BLaER1 (cell line): Measurements from ENCODE around the gene TRABD.
"Not testable (repeated sequence)": the region's sequence is repeated elsewhere in the genome, so short reads cannot be mapped to it uniquely, and the experiment has no call there.

ENCODE experiments used
- H3K27ac ChIP-seq: shearing (Covaris generic); formaldehyde crosslinking; 2 replicates; pipeline ENCODE4 v1.8.1; 2022
- H3K27me3 ChIP-seq: shearing (Covaris generic); formaldehyde crosslinking; 2 replicates; pipeline ENCODE4 v1.8.1; 2022
- H3K36me3 ChIP-seq: shearing (Covaris generic); formaldehyde crosslinking; 2 replicates; pipeline ENCODE4 v1.8.1; 2022
- H3K4me1 ChIP-seq: shearing (Covaris generic); formaldehyde crosslinking; 2 replicates; pipeline ENCODE4 v1.8.1; 2022
- H3K4me2 ChIP-seq: shearing (Covaris generic); formaldehyde crosslinking; 2 replicates; pipeline ENCODE4 v1.8.1; 2022
- H3K4me3 ChIP-seq: shearing (Covaris generic); formaldehyde crosslinking; 2 replicates; pipeline ENCODE4 v1.8.1; 2022
- H3K9ac ChIP-seq: shearing (Covaris generic); formaldehyde crosslinking; 2 replicates; pipeline ENCODE4 v1.8.1; 2022
- H3K9me3 ChIP-seq: shearing (Covaris generic); formaldehyde crosslinking; 2 replicates; pipeline ENCODE4 v1.8.1; 2022
- H4K20me1 ChIP-seq: shearing (Covaris generic); formaldehyde crosslinking; 2 replicates; pipeline ENCODE4 v1.8.1; 2022
- Cebpa-rat ChIP-seq: shearing (Covaris generic); IDR thresholded peaks from 2 replicates; pipeline ENCODE4 v1.8.1; 2022

TRABD gene

DNA sequence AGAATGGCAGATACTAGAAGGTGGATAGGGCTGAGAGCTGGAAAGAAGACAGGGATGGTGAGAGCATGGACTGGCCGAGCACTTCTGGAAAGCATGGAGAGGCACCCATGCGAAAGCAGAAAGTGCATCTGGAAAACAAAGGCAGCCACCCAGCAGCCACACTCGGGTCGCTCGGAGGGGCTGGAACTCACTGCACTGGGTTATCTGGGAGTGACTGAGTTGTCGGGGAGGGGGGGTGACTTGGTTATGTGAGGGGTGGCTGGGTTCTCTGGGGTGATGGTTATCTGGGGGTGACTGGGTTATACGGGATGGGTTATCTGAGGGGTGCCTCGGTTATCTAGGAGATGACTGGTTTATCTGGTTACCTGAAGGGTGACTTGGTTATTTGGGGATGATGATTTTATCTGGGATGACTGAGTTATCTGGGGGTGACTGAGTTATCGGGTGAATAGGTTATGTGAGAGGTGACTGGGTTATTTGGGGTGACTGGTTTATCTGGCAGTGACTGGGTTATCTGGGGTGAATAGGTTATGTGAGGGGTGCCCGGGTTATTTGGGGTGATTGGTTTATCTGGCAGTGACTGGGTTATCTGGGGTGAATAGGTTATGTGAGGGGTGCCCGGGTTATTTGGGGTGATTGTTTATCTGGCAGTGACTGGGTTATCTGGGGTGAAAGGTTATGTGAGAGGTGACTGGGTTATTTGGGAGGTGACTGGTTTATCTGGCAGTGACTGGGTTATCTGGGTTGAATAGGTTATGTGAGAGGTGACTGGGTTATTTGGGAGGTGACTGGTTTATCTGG, 17.8 kb upstream of the TRABD start:
- H3K9me3 ChIP-seq, result peaks cover 8% of the 10 kb centered on the region; the same call in 1 of the 2 replicates
- no peak for TF ChIP-seq Cebpa-rat
- peaks cover 24% of the 10 kb centered on the region for H3K4me1 ChIP-seq
- no peak overlapping the region for H3K27ac ChIP-seq
- no peak overlapping the region for H3K9ac ChIP-seq
- H3K36me3 ChIP-seq, result no peaks in the 10 kb centered on the region
- peaks cover 55% of the 10 kb centered on the region for H3K27me3 ChIP-seq
- H3K4me2 ChIP-seq, result no peak overlapping the region
- peaks cover 18% of the 10 kb centered on the region; the same call in 1 of the 2 replicates for H4K20me1 ChIP-seq
- no peak overlapping the region for H3K4me3 ChIP-seq

DNA sequence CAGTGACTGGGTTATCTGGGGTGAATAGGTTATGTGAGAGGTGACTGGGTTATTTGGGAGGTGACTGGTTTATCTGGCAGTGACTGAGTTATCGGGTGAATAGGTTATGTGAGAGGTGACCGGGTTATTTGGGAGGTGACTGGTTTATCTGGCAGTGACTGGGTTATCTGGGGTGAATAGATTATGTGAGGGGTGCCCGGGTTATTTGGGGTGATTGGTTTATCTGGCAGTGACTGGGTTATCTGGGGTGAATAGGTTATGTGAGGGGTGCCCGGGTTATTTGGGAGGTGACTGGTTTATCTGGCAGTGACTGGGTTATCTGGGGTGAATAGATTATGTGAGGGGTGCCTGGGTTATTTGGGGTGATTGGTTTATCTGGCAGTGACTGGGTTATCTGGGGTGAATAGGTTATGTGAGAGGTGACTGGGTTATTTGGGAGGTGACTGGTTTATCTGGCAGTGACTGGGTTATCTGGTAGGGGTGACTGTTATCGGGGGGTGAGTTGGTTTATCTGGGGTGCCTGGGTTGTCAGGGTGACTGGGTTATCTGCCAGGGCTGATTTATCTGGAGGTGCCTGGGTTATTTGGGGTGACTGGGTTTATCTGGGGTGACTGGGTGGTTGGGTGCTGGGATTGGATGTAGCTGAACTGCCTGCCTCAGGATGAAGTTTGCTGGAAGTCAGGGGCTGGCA, 17.1 kb upstream of the TRABD start:
- not testable (repeated sequence) for H3K9ac ChIP-seq, H3K27ac ChIP-seq, H3K4me3 ChIP-seq, H3K4me2 ChIP-seq, H3K9me3 ChIP-seq, H3K36me3 ChIP-seq
- peaks cover 22% of the 10 kb centered on the region for H4K20me1 ChIP-seq
- H3K27me3 ChIP-seq, result peaks cover 55% of the 10 kb centered on the region
- H3K4me1 ChIP-seq, result peaks cover 30% of the 10 kb centered on the region

DNA sequence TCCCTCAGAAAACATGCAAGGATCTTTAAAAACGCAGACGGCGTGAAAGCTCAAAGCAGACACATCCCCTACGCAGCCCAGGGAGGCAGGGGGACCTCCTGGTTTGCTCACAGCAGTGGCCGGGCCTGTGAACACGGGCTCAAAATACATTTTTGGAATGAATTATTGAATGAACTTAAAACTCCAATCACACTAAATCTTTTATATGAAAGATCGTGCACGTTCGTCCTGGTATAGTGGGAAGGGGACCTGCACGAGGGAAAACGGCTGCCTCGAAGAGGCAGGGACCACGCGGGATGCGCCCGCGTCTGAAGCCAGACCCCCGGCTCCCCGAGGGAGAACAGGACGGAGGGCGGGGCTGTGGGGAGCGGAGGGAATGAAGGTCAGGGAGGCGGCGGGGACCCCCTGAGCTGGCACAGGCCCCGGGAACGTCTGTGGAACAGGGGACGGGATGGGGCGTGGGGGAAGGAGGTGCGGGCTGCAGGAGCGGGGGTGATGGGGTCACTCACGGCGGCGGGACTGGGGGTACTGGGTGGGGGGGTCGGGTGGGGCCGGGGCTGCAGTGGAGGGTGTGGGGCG, 16.4 kb upstream of the TRABD start:
- Histone ChIP-seq H3K27ac (no peak overlapping the region), H3K4me3 (peak overlapping the region; percentile 64; the same call in 1 of the 2 replicates), H3K36me3 (no peaks in the 10 kb centered on the region), H4K20me1 (peaks cover 25% of the 10 kb centered on the region), H3K4me1 (peaks cover 36% of the 10 kb centered on the region), H3K27me3 (peaks cover 55% of the 10 kb centered on the region), H3K9me3 (peaks cover 8% of the 10 kb centered on the region; the same call in 1 of the 2 replicates), H3K4me2 (peak overlapping the region; percentile 77; the same call in 1 of the 2 replicates), H3K9ac (no peak overlapping the region)
- no peak for TF ChIP-seq Cebpa-rat

GRCh38 chr22:50169774-50170341, 15.9 kb upstream of the TRABD start:
- Histone ChIP-seq H3K9ac (no peak overlapping the region), H3K4me3 (peak overlapping the region; percentile 64), H3K4me2 (peak overlapping the region; percentile 77), H3K4me1 (peaks cover 42% of the 10 kb centered on the region), H3K36me3 (no peaks in the 10 kb centered on the region), H4K20me1 (peaks cover 25% of the 10 kb centered on the region), H3K9me3 (peaks cover 8% of the 10 kb centered on the region; the same call in 1 of the 2 replicates), H3K27ac (no peak overlapping the region), H3K27me3 (peaks cover 55% of the 10 kb centered on the region)
- TF ChIP-seq Cebpa-rat, result no peak

DNA sequence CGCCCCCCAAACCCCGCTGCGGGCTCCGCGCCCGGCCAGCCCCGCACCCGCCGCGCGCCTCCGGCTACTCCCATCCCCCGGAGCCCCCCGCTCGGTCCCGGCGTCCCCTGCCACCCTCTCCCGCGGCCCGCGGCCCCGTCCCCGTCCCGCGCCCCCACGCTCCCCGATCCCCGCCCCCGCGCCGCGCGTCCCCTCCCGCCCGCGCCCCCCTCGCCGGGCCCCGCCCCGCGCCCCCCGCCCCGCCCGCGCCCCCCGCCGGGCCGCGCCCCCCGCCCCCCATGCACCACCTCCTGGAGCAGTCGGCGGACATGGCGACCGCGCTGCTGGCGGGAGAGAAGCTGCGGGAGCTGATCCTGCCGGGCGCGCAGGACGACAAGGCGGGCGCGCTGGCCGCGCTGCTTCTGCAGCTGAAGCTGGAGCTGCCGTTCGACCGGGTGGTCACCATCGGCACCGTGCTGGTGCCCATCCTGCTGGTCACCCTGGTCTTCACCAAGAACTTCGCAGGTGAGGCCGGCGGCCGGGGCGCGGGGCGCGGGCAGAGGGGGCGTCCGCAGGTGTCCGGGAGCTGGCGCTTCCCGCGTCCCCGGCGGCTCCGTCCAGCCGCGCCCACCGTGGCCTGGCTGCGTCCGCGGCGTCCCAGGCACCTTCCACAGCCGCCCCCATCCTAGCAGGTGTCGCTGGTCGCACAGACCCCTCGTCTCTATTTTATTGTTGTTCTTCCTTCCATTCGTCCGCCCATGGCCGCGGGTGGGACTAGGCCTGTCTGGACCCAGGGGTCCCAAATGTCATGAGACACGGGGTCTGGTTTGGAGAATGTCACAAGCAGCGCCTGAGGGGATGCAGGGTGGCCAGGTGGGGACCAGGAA, 15.0 kb upstream of the TRABD start, which contains the start of gene PANX2:
PANX2 (plus strand) TSS at position 279 of the 866 bp plus-strand sequence; CDS start at position 279, 0 bp downstream.
- Histone ChIP-seq H3K4me2 (peak within 1 kb of the TSS; percentile 83), H4K20me1 (peaks cover 25% of the 10 kb centered on the region), H3K9me3 (peaks cover 8% of the 10 kb centered on the region; the same call in 1 of the 2 replicates), H3K36me3 (no peaks in the 10 kb centered on the region), H3K4me1 (peaks cover 45% of the 10 kb centered on the region), H3K9ac (no peak within 1 kb of the TSS), H3K27ac (no peak within 1 kb of the TSS), H3K4me3 (peak within 1 kb of the TSS; percentile 64), H3K27me3 (peaks cover 55% of the 10 kb centered on the region)
- no peak for TF ChIP-seq Cebpa-rat

GRCh38 chr22:50171319-50171964, 14.3 kb upstream of the TRABD start:
- Histone ChIP-seq H3K27me3 (peaks cover 55% of the 10 kb centered on the region), H3K4me1 (peaks cover 53% of the 10 kb centered on the region), H4K20me1 (peaks cover 25% of the 10 kb centered on the region), H3K4me3 (no peak overlapping the region), H3K4me2 (peak overlapping the region; percentile 83; the same call in 1 of the 2 replicates), H3K27ac (no peak overlapping the region), H3K9ac (no peak overlapping the region), H3K9me3 (no peaks in the 10 kb centered on the region), H3K36me3 (no peaks in the 10 kb centered on the region)
- TF ChIP-seq Cebpa-rat, result no peak

- H3K4me2 ChIP-seq, result peak overlapping the region; percentile 83
- peaks cover 25% of the 10 kb centered on the region for H4K20me1 ChIP-seq
- no peak overlapping the region for H3K9ac ChIP-seq
- peaks cover 53% of the 10 kb centered on the region for H3K27me3 ChIP-seq
- no peaks in the 10 kb centered on the region for H3K36me3 ChIP-seq
- peaks cover 58% of the 10 kb centered on the region for H3K4me1 ChIP-seq
- no peak overlapping the region for H3K27ac ChIP-seq
- TF ChIP-seq Cebpa-rat, result no peak
- H3K9me3 ChIP-seq, result no peaks in the 10 kb centered on the region
- no peak overlapping the region for H3K4me3 ChIP-seq
These were observed 13.7 kb upstream of the TRABD start for GRCh38 chr22:50171965-50172421.

DNA sequence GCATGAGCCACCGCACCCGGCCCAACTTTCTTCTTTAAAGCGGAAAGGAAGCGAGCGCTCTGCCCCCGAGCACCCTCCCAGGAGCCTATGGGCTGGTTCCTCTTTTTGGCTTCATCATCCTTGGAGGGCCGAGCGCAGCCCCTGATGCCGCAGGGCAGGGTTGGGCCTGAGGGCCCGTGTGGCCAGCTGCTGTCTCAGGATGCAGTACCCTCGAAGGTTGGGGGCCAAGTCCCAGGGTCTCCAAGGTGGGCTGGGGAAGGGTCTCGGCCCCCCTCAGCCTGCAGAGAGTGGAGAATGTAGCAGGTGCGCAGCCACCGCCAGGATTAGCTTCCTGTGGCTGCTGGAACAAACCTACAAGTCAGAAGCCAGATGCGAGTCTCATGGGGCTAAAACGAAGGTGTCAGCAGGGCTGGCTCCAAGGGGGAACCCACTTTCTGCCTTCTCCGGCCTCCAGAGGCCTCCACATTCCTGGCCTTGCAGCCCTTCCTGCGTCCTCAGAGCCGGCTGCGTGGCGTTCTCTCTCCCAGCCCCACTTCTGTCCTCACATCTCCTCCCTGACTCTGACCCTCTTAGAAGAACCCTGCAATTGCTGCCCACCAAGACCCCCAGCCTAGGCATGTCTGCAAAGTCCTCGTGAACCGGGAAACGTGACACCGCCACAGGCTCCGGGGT, 12.3 kb upstream of the TRABD start:
- Histone ChIP-seq H3K27me3 (peaks cover 39% of the 10 kb centered on the region), H3K4me2 (peak overlapping the region; percentile 83), H3K27ac (no peak overlapping the region), H3K9ac (no peak overlapping the region), H3K4me3 (no peak overlapping the region), H4K20me1 (peaks cover 25% of the 10 kb centered on the region), H3K36me3 (no peaks in the 10 kb centered on the region), H3K4me1 (peaks cover 70% of the 10 kb centered on the region), H3K9me3 (no peaks in the 10 kb centered on the region)
- TF ChIP-seq Cebpa-rat, result no peak
